ENCODE results near the gene ETFA. TPM values are rescaled to one million over a fixed set of nuclear protein-coding genes. Genes with fewer than 3 reads are reported as not detected.

The ETFA gene
- total and polyA plus RNA-seq, 9 of the 15 experiments (the other 6 are each of a cell fraction or from before 2014, with no cell fraction given), result 130 to 543 (median 232) TPM

GRCh38 chr15:76336254-76337058, 25.2 kb upstream of the ETFA start, which contains the start of gene ISL2 (continued):
- TF ChIP-seq IRF1 (CRISPR knock-in tag; IDR thresholded peaks at IDR 0.05; ENCODE audit: borderline replicate concordance) (no peak), ZNF274 (IDR thresholded peaks at IDR 0.05; ENCODE audit: borderline replicate concordance, low read depth, low read length) (no peak), MEF2D (tag; conservative IDR thresholded peaks at IDR 0.05; ENCODE audit: low read depth) (no peak), ELK1 (CRISPR knock-in tag; IDR thresholded peaks at IDR 0.05) (no peak), ZBED1 (IDR thresholded peaks at IDR 0.05) (no peak), MGA (IDR thresholded peaks at IDR 0.05) (0 out of 2 replicates have a peak, but pooled peaks have one; percentile 19), DPF2 (IDR thresholded peaks at IDR 0.05) (no peak), ZKSCAN3 (CRISPR knock-in tag; IDR thresholded peaks at IDR 0.05) (no peak), MYNN (IDR thresholded peaks at IDR 0.05) (no peak; the same call in 1 of the 2 replicates), MYNN (CRISPR knock-in tag; IDR thresholded peaks at IDR 0.05) (no peak), NRF1 (conservative IDR thresholded peaks at IDR 0.05 in 1 of 2, IDR thresholded peaks at IDR 0.05 in 1 of 2) (peak in 1 of 2 experiments; percentile 50; a peak in 3 of 4 replicates), MLLT1 (IDR thresholded peaks at IDR 0.05) (peak in 1 of 2 experiments; percentile 45; a peak in 2 of 4 replicates), ZNF583 (CRISPR knock-in tag; IDR thresholded peaks at IDR 0.05) (no peak)
